ENCODE results near the gene CPNE4.

GRCh38 chr3:131701153-131701770 lies 333.6 kb downstream of the CPNE4 start:
- TF ChIP-seq CTCF (IDR thresholded peaks at IDR 0.05) = no peak
- TF ChIP-seq POLR2A (IDR thresholded peaks at IDR 0.05) = no peak
